Testis (tissue), 2 donors: Measurements from ENCODE around the gene NR6A1.

Source experiments
- POLR2A ChIP-seq: fragments of 450-650 bp; IDR thresholded peaks from one replicate; pipeline ENCODE4 v1.6.1; 2017; ENCODE audit warnings: antibody characterized with exemption, mild to moderate bottlenecking, moderate library complexity
- TF ChIP-seq, protein P1 (sequence below), 3 experiments: fragments of 450-650 bp in 2 of 3; fragments of 200-600 bp in 1 of 3; sonication (generic) in 1 of 3; IDR thresholded peaks; one replicate each; pipeline ENCODE4 v1.5.1; 2016 to 2019; ENCODE audit warnings: antibody characterized with exemption in 3 of 3, mild to moderate bottlenecking in 2 of 3, moderate library complexity in 1 of 3

DNA sequence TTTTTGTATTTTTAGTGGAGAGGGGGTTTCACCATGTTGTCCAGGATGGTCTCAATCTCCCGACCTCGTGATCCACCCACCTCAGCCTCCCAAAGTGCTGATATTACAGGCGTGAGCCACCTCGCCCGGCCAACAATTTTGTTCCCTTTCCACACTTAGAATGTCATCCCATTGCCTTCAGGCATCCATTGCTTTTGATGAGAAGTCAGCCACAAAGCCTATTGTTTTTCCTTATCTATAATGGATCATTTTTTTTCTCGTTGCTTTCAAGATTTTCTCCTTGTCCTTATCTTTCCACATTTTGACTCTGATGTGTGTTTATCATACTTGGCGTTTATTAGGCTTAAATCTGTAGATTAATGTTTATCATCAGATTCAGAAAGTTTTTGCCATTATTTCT is 64.4 kb downstream of the NR6A1 start:
- no peak for TF ChIP-seq POLR2A
- TF ChIP-seq, protein P1, sequence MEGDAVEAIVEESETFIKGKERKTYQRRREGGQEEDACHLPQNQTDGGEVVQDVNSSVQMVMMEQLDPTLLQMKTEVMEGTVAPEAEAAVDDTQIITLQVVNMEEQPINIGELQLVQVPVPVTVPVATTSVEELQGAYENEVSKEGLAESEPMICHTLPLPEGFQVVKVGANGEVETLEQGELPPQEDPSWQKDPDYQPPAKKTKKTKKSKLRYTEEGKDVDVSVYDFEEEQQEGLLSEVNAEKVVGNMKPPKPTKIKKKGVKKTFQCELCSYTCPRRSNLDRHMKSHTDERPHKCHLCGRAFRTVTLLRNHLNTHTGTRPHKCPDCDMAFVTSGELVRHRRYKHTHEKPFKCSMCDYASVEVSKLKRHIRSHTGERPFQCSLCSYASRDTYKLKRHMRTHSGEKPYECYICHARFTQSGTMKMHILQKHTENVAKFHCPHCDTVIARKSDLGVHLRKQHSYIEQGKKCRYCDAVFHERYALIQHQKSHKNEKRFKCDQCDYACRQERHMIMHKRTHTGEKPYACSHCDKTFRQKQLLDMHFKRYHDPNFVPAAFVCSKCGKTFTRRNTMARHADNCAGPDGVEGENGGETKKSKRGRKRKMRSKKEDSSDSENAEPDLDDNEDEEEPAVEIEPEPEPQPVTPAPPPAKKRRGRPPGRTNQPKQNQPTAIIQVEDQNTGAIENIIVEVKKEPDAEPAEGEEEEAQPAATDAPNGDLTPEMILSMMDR (IDR thresholded peaks at IDR 0.05), result no peak
